ENCODE data around the gene EPB41L3.

DNA sequence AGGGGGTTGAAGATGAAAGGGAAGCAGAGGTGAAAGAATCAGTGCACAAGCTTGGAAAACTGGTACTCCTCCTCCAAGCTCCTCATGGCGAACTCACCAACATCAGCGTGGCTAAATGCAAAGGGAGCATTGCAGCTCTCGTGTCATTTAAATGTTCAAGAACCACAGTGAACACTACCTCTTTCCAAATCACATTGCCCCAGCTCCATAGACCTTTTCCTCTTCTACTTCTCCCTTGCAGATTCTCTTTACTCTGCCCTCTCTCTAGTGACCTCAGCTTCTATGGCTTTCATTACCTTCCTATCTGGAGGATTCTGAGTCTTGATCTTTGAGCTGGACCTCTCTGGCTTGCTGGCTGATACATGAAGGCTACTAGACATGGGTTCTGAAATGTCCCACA lies 14.3 kb downstream of the EPB41L3 start:
- TF ChIP-seq, protein P1, sequence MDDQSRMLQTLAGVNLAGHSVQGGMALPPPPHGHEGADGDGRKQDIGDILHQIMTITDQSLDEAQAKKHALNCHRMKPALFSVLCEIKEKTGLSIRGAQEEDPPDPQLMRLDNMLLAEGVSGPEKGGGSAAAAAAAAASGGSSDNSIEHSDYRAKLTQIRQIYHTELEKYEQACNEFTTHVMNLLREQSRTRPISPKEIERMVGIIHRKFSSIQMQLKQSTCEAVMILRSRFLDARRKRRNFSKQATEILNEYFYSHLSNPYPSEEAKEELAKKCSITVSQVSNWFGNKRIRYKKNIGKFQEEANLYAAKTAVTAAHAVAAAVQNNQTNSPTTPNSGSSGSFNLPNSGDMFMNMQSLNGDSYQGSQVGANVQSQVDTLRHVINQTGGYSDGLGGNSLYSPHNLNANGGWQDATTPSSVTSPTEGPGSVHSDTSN (IDR thresholded peaks at IDR 0.05): no peak
- TF ChIP-seq, protein P2, sequence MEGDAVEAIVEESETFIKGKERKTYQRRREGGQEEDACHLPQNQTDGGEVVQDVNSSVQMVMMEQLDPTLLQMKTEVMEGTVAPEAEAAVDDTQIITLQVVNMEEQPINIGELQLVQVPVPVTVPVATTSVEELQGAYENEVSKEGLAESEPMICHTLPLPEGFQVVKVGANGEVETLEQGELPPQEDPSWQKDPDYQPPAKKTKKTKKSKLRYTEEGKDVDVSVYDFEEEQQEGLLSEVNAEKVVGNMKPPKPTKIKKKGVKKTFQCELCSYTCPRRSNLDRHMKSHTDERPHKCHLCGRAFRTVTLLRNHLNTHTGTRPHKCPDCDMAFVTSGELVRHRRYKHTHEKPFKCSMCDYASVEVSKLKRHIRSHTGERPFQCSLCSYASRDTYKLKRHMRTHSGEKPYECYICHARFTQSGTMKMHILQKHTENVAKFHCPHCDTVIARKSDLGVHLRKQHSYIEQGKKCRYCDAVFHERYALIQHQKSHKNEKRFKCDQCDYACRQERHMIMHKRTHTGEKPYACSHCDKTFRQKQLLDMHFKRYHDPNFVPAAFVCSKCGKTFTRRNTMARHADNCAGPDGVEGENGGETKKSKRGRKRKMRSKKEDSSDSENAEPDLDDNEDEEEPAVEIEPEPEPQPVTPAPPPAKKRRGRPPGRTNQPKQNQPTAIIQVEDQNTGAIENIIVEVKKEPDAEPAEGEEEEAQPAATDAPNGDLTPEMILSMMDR (IDR thresholded peaks at IDR 0.05): no peak
- no peak for TF ChIP-seq HDAC2 (IDR thresholded peaks at IDR 0.05)
- no peak for TF ChIP-seq HOXB5 (CRISPR knock-in tag; IDR thresholded peaks at IDR 0.05)
- no peak for TF ChIP-seq NR3C1 (IDR thresholded peaks at IDR 0.05)
- TF ChIP-seq EHMT2 (IDR thresholded peaks at IDR 0.05; ENCODE audit: low read depth): no peak
- no peak for TF ChIP-seq JUN (IDR thresholded peaks at IDR 0.05)
- TF ChIP-seq FOXS1 (CRISPR knock-in tag; IDR thresholded peaks at IDR 0.05): no peak
- TF ChIP-seq KDM1A (IDR thresholded peaks at IDR 0.05; ENCODE audit: low read depth): no peak
- no peak for TF ChIP-seq RAD21 (conservative IDR thresholded peaks at IDR 0.05 in 1 of 2, IDR thresholded peaks at IDR 0.05 in 1 of 2)
- no peak for TF ChIP-seq BHLHE40 (IDR thresholded peaks at IDR 0.05; ENCODE audit: low read depth, low read length)
- no peak for TF ChIP-seq SMC3 (IDR thresholded peaks at IDR 0.05)
- no peak for TF ChIP-seq CEBPB (IDR thresholded peaks at IDR 0.05)

All from A549 (cell line).